Endothelial cell of umbilical vein (primary cell): Measurements from ENCODE around the gene SLC44A1.

ENCODE experiments used
- CTCF ChIP-seq, 2 donors: IDR thresholded peaks; 1 replicate in 1 of 2; 2 replicates in 1 of 2; pipeline ENCODE4 v1.5.1; 2011; ENCODE audit warnings: low read length in 2 of 2, mild to moderate bottlenecking in 2 of 2, moderate library complexity in 2 of 2, control low read depth in 1 of 2, inconsistent platforms in 1 of 2, low read depth in 1 of 2; ENCODE audit not compliant: insufficient read depth in 1 of 2; ENCODE audit errors: extremely low read depth in 1 of 2
- EZH2 ChIP-seq: IDR thresholded peaks from 2 replicates; pipeline ENCODE4 v1.6.1; 2012; ENCODE audit warnings: borderline replicate concordance, low read depth, mild to moderate bottlenecking, moderate library complexity, low read length, inconsistent platforms; ENCODE audit not compliant: severe bottlenecking
- MAX ChIP-seq: IDR thresholded peaks from 2 replicates; pipeline ENCODE4 v1.6.1; 2011; ENCODE audit not compliant: insufficient read depth, insufficient read length
- MYC ChIP-seq: IDR thresholded peaks from one replicate; pipeline ENCODE4 v1.6.1; 2011; ENCODE audit warnings: mild to moderate bottlenecking, low read depth, low read length
- POLR2A ChIP-seq: IDR thresholded peaks from 2 replicates; pipeline ENCODE4 v1.6.1; 2012; ENCODE audit warnings: low read depth, mild to moderate bottlenecking, control low read depth, low read length
- POLR2AphosphoS5 ChIP-seq: IDR thresholded peaks from 2 replicates; pipeline ENCODE4 v1.6.1; 2012; ENCODE audit warnings: low read depth, mild to moderate bottlenecking, control low read depth, low read length, moderate library complexity; ENCODE audit not compliant: insufficient read depth

- TF ChIP-seq CTCF (IDR thresholded peaks at IDR 0.05; ENCODE audit: extremely low read depth in 1 of 2, insufficient read depth in 1 of 2, low read depth in 1 of 2, low read length in 2 of 2) (no peak), MAX (no peak), POLR2A (no peak), POLR2AphosphoS5 (no peak), EZH2 (no peak), MYC (no peak)
These were observed 222.5 kb downstream of the SLC44A1 start for GRCh38 chr9:105466898-105467455.
